LNCAP (cell line): ENCODE data around the gene ASIC4.

ENCODE experiments used
- CTCF ChIP-seq: fragments of 450-650 bp; IDR thresholded peaks from 2 replicates; pipeline ENCODE4 v1.5.1; 2017; ENCODE audit warnings: mild to moderate bottlenecking

ASIC4 gene

GRCh38 chr2:219545295-219545942, 31.1 kb downstream of the ASIC4 start:
- TF ChIP-seq CTCF: no peak

- TF ChIP-seq CTCF: no peak
Observed at GRCh38 chr2:219545943-219546352, 31.7 kb downstream of the ASIC4 start.

- no peak for TF ChIP-seq CTCF
Observed at GRCh38 chr2:219547621-219548020, 33.3 kb downstream of the ASIC4 start.

GRCh38 chr2:219548990-219549389, 34.7 kb downstream of the ASIC4 start:
- no peak for TF ChIP-seq CTCF

GRCh38 chr2:219549619-219550018, 35.3 kb downstream of the ASIC4 start:
- no peak for TF ChIP-seq CTCF

- no peak for TF ChIP-seq CTCF
Observed at GRCh38 chr2:219551441-219552381, 37.4 kb downstream of the ASIC4 start.

- no peak for TF ChIP-seq CTCF
Observed at GRCh38 chr2:219552382-219553167, 38.3 kb downstream of the ASIC4 start.
